CD4-positive, alpha-beta T cell (primary cell): ENCODE measurements around the gene CLEC9A. TPM values are rescaled to one million over a fixed set of nuclear protein-coding genes. Genes with fewer than 3 reads are reported as not detected.

ENCODE experiments used
- ATAC-seq: fragments of 200-7000 bp; cut with Tn5 transposase; one replicate; pipeline ENCODE4 v1.10.0; 2022; ENCODE audit warnings: mild to moderate bottlenecking; ENCODE audit not compliant: poor library complexity
- CTCF ChIA-PET: fragments of 350-600 bp; sonication (Branson Sonifier 250); formaldehyde crosslinking; loops from one replicate; lab custom pipeline; 2021; ENCODE audit warnings: antibody characterized with exemption, inconsistent platforms; lab: Charles Lee
- POLR2A ChIA-PET: fragments of 350-600 bp; sonication (Branson Sonifier 250); formaldehyde crosslinking; loops from one replicate; lab custom pipeline; 2021; ENCODE audit warnings: antibody characterized with exemption, inconsistent platforms; lab: Charles Lee
- DNase-seq, 14 experiments: peaks; one replicate each; pipeline ENCODE4 v3.0.0-alpha.2; 2013 to 2020; ENCODE audit warnings: mixed read lengths in 2 of 14
- H3K27ac ChIP-seq, 2 donors: one replicate each; pipeline versions ENCODE4 v1.5.1 to v1.7.0; 2013; ENCODE audit warnings: low read length in 2 of 2, low read depth in 1 of 2, mild to moderate bottlenecking in 1 of 2
- H3K27me3 ChIP-seq, 2 experiments: 1 replicate in 1 of 2; 2 replicates in 1 of 2; pipeline versions ENCODE4 v1.6.1 to v1.7.0; 2013; ENCODE audit warnings: low read length in 2 of 2, control low read depth in 1 of 2, mild to moderate bottlenecking in 1 of 2, moderate library complexity in 1 of 2; ENCODE audit not compliant: insufficient read depth in 2 of 2, control insufficient read depth in 1 of 2
- H3K36me3 ChIP-seq: one replicate; pipeline ENCODE4 v1.6.1; 2013; ENCODE audit warnings: low read length, control low read depth; ENCODE audit not compliant: insufficient read depth
- H3K4me1 ChIP-seq: one replicate; pipeline ENCODE4 v1.6.1; 2013; ENCODE audit warnings: low read length, control low read depth; ENCODE audit not compliant: insufficient read depth
- H3K4me3 ChIP-seq: one replicate; pipeline ENCODE4 v1.5.1; 2013; ENCODE audit warnings: mild to moderate bottlenecking, low read length, moderate library complexity
- H3K9me3 ChIP-seq, 2 experiments: 1 replicate in 1 of 2; 2 replicates in 1 of 2; pipeline versions ENCODE4 v1.6.1 to v1.7.0; 2013; ENCODE audit warnings: low read length in 2 of 2, mild to moderate bottlenecking in 2 of 2, control low read depth in 1 of 2, moderate library complexity in 1 of 2; ENCODE audit not compliant: control insufficient read depth in 1 of 2, insufficient read depth in 1 of 2
- H3K27ac Mint-ChIP-seq: one replicate; pipeline ENCODE4 v1.8.0; 2020; ENCODE audit warnings: mixed read lengths
- H3K27me3 Mint-ChIP-seq: one replicate; pipeline ENCODE4 v1.8.0; 2021; ENCODE audit warnings: mixed read lengths
- H3K36me3 Mint-ChIP-seq: one replicate; pipeline ENCODE4 v1.8.0; 2021; ENCODE audit warnings: low read depth, mixed read lengths
- H3K4me1 Mint-ChIP-seq: one replicate; pipeline ENCODE4 v1.8.0; 2021; ENCODE audit warnings: low read depth, mixed read lengths
- H3K4me3 Mint-ChIP-seq: one replicate; pipeline ENCODE4 v1.8.0; 2020; ENCODE audit warnings: mild to moderate bottlenecking, mixed read lengths
- H3K9me3 Mint-ChIP-seq: one replicate; pipeline ENCODE4 v1.8.0; 2020; ENCODE audit warnings: mixed read lengths
- intact Hi-C, 2 experiments: fragments of 100-400 bp; cut with DNase I in 1 of 2; cut with micrococcal nuclease in 1 of 2; formaldehyde crosslinking; loops; one replicate each; pipeline versions ENCODE4 v1.15.1 to v1.9.0; 2023 to 2025; cut with DNase I, micrococcal nuclease
- total RNA-seq, 174 experiments: library from RNA in 2 of 174; stranded (reverse) in 2 of 174; gene quantifications; one replicate each; pipeline ENCODE4 v1.2.3 and lab custom pipeline; 2021 to 2026
- TF ChIP-seq, protein P1 (sequence below): fragments of 200-600 bp; IDR thresholded peaks from one replicate; pipeline ENCODE4 v1.8.0; 2022; ENCODE audit warnings: antibody characterized with exemption, mild to moderate bottlenecking

The CLEC9A gene
- total RNA-seq, 2 experiments from 2014 or later, result 0.55 to 0.98 TPM

- POLR2A ChIA-PET, result interaction anchor here (0.8 kb wide), 1 partner anchor 277 kb away, joined by 3 read pairs; no protein-coding TSS in a partner anchor
- Histone ChIP-seq H3K4me1 (no peaks in the 10 kb centered on the region), H3K4me3 (no peak overlapping the region), H3K36me3 (no peaks in the 10 kb centered on the region), H3K27me3 (no peaks in the 10 kb centered on the region), H3K27ac (no peak overlapping the region), H3K9me3 (peaks cover 0 to 7% of the 10 kb centered on the region in 2 experiments)
- CTCF ChIA-PET, result no interaction called here
- no peaks in the 10 kb centered on the region for H3K36me3 Mint-ChIP-seq
- DNase-seq (no peak), ATAC-seq (no peak)
- H3K9me3 Mint-ChIP-seq, result peaks cover 3% of the 10 kb centered on the region
- intact Hi-C loops, result no loop called here
- H3K4me1 Mint-ChIP-seq, result no peaks in the 10 kb centered on the region
- H3K4me3 Mint-ChIP-seq, result no peak overlapping the region
- H3K27me3 Mint-ChIP-seq, result peaks cover 4% of the 10 kb centered on the region
- no peak overlapping the region for H3K27ac Mint-ChIP-seq
- TF ChIP-seq, protein P1, sequence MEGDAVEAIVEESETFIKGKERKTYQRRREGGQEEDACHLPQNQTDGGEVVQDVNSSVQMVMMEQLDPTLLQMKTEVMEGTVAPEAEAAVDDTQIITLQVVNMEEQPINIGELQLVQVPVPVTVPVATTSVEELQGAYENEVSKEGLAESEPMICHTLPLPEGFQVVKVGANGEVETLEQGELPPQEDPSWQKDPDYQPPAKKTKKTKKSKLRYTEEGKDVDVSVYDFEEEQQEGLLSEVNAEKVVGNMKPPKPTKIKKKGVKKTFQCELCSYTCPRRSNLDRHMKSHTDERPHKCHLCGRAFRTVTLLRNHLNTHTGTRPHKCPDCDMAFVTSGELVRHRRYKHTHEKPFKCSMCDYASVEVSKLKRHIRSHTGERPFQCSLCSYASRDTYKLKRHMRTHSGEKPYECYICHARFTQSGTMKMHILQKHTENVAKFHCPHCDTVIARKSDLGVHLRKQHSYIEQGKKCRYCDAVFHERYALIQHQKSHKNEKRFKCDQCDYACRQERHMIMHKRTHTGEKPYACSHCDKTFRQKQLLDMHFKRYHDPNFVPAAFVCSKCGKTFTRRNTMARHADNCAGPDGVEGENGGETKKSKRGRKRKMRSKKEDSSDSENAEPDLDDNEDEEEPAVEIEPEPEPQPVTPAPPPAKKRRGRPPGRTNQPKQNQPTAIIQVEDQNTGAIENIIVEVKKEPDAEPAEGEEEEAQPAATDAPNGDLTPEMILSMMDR, result no peak
Measured at GRCh38 chr12:10113920-10114319, 83.4 kb downstream of the CLEC9A start.

GRCh38 chr12:10115311-10115710 is 84.8 kb downstream of the CLEC9A start:
- Mint-ChIP-seq H3K36me3 (no peaks in the 10 kb centered on the region), H3K27me3 (peaks cover 4% of the 10 kb centered on the region), H3K27ac (no peak overlapping the region), H3K9me3 (peaks cover 3% of the 10 kb centered on the region), H3K4me3 (no peak overlapping the region), H3K4me1 (no peaks in the 10 kb centered on the region)
- Histone ChIP-seq H3K4me3 (no peak overlapping the region), H3K4me1 (no peaks in the 10 kb centered on the region), H3K9me3 (peaks cover 0 to 7% of the 10 kb centered on the region in 2 experiments), H3K36me3 (no peaks in the 10 kb centered on the region), H3K27ac (no peak overlapping the region), H3K27me3 (no peaks in the 10 kb centered on the region)
- ChIA-PET CTCF (no interaction called here), POLR2A (no interaction called here)
- ATAC-seq (no peak), DNase-seq (no peak)
- TF ChIP-seq, protein P1, result no peak
- intact Hi-C loops, result no loop called here

Other genes with a start within 250 kb of the CLEC9A start
- under 1 TPM in 1 of 2 experiments, not detected in 1; 0.44 TPM for gene KLRF1, start 203.2 kb upstream of the CLEC9A start, total RNA-seq
- 100 to 1,000 TPM; 152 to 155 TPM for gene CLEC2B, start 161.3 kb upstream of the CLEC9A start, total RNA-seq
- gene KLRF2, start 149.2 kb upstream of the CLEC9A start, total RNA-seq, result not detected
- gene CLEC2A, start 98.3 kb upstream of the CLEC9A start, total RNA-seq, result not detected
- gene CLEC12A, start 59.3 kb upstream of the CLEC9A start, total RNA-seq, result under 1 TPM; 0.22 to 0.42 TPM
- gene CLEC1B, start 31.6 kb upstream of the CLEC9A start, total RNA-seq, result not detected
- gene CLEC12B, start 20.1 kb upstream of the CLEC9A start, total RNA-seq, result not detected
- not detected for gene CLEC1A, start 68.3 kb downstream of the CLEC9A start, total RNA-seq
- gene CLEC7A, start 99.5 kb downstream of the CLEC9A start, total RNA-seq, result 1 to 10 TPM; 2.5 to 3.7 TPM
- not detected for gene OLR1, start 141.4 kb downstream of the CLEC9A start, total RNA-seq
- gene TMEM52B, start 148.3 kb downstream of the CLEC9A start, total RNA-seq, result not detected
- gene GABARAPL1, start 182.2 kb downstream of the CLEC9A start, total RNA-seq, result 100 to 1,000 TPM; 267 to 276 TPM